ENCODE measurements around the gene NHLRC4.

DNA sequence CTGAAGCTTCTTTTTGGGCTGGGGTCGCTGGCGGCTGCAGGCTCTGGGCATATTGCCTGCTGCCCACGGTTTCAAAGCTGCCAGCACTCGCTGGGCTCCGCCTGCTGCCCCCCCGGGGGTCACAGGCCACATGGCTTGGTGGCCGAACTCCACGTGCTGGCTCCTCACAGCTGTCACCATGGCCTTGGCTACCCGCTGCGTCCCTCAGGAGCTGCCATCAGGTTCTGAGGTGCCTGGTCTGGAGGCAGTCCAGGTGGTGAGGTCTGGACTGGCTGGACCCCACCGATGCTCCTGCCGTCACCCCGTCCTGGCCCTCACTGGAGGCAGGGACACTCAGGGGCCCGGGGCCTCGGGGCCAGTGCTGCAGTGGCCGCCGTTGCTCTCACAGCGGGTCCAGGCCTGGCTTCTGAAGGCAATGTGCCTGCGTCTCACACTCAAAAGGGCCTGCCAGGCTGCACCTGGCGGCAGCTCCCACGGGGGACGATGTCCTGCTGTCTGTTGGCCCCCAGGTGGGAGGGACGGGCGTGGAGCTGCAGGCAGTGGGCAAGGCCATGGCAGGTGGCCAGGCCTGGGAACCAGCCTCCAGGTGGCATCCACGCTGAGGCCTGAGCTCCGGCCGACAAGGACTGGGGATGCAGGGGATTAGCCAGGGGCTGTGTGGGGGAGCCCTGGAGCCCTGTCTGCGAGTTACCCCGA, 26.0 kb upstream of the NHLRC4 start:
- TF ChIP-seq EZH2 (IDR thresholded peaks at IDR 0.05; ENCODE audit: low read length): no peak
- TF ChIP-seq, protein P1, sequence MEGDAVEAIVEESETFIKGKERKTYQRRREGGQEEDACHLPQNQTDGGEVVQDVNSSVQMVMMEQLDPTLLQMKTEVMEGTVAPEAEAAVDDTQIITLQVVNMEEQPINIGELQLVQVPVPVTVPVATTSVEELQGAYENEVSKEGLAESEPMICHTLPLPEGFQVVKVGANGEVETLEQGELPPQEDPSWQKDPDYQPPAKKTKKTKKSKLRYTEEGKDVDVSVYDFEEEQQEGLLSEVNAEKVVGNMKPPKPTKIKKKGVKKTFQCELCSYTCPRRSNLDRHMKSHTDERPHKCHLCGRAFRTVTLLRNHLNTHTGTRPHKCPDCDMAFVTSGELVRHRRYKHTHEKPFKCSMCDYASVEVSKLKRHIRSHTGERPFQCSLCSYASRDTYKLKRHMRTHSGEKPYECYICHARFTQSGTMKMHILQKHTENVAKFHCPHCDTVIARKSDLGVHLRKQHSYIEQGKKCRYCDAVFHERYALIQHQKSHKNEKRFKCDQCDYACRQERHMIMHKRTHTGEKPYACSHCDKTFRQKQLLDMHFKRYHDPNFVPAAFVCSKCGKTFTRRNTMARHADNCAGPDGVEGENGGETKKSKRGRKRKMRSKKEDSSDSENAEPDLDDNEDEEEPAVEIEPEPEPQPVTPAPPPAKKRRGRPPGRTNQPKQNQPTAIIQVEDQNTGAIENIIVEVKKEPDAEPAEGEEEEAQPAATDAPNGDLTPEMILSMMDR (optimal IDR thresholded peaks at IDR 0.05 in 1 of 3, IDR thresholded peaks at IDR 0.05 in 1 of 3, conservative IDR thresholded peaks at IDR 0.05 in 1 of 3; ENCODE audit: extremely low read depth in 1 of 3, insufficient read depth in 2 of 3, low read length in 3 of 3): no peak
